GM18517 (cell line): ENCODE data around the gene FOXP1.
"Not testable (repeated sequence)": the region's sequence is repeated elsewhere in the genome, so short reads cannot be mapped to it uniquely, and the experiment has no call there.

ENCODE experiments used
- ATAC-seq: cut with Tn5 transposase; IDR thresholded peaks from one replicate; pipeline ENCODE4 v1.9.1; 2021; ENCODE audit warnings: mild to moderate bottlenecking, moderate library complexity; ENCODE audit not compliant: unreplicated experiment

Gene FOXP1

DNA sequence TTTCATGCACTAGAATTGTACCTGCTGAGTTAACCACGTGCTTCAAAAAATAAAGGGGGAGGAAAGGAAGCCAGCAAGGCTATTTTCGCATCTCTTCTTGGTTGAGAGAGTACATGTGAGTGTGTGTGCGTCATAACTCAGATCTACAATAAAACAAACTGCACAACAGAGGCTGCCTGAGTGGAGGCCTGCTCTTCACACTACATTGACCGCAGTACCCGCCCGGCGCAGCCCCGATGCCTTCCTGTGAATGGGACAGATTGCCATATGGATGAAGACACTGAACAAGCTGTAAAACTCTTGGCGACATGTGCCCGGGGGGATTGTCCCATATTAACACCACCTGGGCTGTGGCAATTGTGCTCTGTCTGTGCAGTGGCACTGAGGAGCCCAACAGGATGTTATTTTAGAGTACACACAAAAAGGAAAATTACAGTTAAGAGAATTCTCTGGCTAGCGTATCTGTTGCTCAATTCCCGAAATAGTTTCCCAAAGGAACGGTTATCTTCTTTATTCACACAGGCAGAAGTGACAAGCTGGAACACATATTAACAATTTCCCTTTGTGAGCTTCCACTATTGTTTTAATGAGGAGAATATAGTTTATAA, 551.5 kb downstream of the FOXP1 start:
- no peak for ATAC-seq

DNA sequence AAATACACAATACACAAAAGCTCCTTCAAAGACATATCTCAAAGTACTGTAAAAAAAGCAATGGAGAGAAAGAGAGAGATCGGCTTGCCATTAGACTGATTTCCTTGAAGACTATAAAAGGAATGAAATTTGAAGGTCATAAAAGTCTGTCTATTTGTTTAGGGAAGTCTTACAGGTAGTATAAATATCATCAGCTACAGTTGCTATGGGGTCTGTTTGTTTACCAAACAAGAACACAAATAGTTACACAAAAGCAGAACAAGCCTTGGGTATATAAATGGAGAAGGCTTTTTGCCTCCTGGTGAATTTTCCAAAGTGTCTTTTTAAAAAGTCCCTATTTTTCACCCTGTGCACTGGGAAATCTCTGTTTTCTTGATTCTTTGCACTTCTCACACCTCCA, 552.3 kb downstream of the FOXP1 start:
- no peak for ATAC-seq

DNA sequence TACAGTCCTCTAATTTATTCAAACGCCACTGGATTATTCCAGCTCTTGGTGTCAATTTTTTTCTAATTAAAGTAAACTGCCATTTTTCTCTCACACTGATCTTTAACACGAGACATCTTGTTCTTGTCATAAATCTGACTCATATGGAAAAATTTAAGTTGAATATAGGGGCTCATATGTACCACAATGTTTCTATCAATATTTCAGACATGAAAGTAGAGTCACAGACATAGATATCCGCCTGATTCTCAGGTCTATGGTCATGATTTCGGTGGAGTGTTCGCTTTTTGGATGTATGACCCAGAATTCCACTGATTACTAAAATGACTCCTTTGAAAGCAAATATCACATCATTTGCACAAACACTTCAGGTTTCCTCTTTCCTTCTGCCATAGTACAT, 552.8 kb downstream of the FOXP1 start:
- ATAC-seq: no peak

DNA sequence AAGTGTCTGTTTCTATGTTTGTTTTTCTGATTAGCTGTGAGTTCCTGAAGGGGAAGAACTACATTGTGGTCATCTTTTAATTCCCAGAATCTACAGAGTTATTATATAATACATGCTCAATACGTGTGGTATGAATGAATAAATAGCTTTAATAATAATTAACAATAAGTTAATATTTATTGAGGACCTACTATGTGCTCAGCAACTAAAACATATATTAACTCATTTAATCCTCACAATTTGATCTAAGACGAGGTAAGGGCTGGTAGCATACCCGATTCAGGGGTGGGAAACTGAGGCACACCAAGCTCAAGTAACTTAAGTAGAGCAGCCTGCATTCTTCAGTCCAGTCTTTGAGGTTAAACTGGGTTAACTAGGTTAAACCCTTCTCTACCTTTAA, 553.8 kb downstream of the FOXP1 start:
- no peak for ATAC-seq

DNA sequence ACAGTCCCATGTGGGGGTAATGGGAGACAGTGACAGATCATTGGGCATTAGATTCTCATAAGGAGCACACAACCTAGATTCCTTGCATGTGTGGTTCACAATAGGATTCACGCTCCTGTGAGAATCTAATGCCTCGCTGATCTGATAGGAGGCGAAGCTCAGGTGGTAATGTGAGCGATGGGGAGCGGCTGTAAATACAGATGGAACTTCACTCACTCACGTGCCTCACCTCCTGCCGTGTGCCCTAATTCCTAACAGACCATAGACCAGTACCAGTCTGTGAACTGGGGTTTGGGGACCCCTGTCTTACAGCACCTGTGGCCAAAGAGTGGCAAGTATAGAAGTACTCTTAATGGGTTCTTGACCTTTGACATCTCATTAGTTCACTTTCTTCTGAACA, 554.7 kb downstream of the FOXP1 start:
- no peak for ATAC-seq

DNA sequence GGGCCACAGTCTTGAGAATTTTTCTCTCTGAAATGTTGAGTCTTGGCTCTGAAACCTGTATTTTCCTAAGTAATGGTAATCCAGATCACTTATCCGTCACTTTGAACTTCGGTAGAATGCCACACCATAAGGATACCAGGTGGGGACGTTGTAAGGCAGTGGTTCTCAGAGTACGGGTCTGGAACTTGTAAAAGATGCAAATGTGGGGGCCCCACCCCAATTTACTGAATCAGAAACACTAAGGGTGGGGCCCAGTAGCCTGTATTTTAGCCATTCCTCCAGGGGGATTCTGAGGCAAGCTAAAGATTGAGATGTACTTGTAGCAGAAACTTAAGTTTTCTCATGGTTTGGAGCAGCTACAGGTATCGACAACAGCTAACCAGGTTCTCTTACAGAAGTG, 555.3 kb downstream of the FOXP1 start:
- no peak for ATAC-seq

GRCh38 chr3:71026634-71027578, 556.6 kb downstream of the FOXP1 start:
- ATAC-seq: no peak

- no peak for ATAC-seq
Measured at GRCh38 chr3:71025516-71025915, 558.0 kb downstream of the FOXP1 start.

GRCh38 chr3:71025010-71025409, 558.5 kb downstream of the FOXP1 start:
- no peak for ATAC-seq

- ATAC-seq: no peak
Measured at GRCh38 chr3:71022551-71023335, 560.8 kb downstream of the FOXP1 start.

- ATAC-seq: no peak
Measured at GRCh38 chr3:71018799-71019198, 564.7 kb downstream of the FOXP1 start.

GRCh38 chr3:71016178-71016845, 567.2 kb downstream of the FOXP1 start:
- no peak for ATAC-seq

GRCh38 chr3:71014616-71015015, 568.9 kb downstream of the FOXP1 start:
- ATAC-seq: not testable (repeated sequence)

DNA sequence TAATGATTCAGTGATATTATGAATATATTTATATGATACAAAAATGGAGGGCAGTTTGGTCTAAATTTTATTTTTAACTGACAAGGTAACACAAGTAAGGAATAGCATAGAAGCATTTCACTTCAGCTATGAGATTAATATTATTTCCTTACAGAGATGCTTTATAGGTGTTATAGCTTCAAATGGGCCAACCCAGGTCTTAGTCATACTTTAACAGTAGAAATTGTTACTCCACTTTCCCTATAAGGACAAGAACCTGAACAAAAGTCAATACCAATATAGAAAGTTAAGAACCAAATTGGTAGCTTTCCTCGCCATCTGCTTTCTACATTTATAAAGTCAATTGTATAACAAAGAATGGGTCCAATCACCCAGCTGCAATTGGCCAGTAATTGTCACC, 570.6 kb downstream of the FOXP1 start:
- ATAC-seq: no peak

DNA sequence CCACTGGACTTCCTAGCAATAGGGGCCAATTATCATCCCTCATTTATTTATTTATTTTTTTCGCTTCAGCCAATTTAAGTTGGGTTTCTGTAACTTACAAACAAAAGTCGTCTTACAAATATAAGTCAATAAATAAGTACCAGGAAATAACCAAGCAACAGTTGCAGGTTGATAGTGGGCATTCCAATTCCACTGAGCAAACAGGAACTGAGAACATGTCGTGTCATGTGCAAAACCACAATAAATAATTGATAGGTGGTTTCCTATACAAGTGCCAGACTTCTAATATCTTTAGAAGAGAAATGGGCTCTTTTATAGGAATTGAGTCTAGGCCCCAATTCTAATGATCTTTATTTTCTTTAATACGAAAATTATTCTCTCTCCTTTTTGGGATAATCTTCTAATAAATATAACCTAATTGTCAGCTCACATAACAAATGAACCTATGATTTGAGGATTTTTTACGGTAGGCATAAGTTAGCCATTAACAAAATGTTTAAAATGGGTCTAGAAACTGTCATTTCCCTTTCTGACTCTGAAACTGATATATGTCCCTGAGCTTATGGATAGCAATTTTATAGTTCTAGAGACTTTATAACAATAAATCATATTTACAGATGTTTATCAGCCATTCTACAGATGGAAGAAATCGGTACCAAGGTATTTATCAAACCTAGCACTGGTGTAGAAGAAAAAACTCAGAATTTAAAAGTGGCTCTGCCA, 571.8 kb downstream of the FOXP1 start:
- peak; percentile 72 for ATAC-seq

GRCh38 chr3:71010726-71011455, 572.6 kb downstream of the FOXP1 start:
- peak; percentile 58 for ATAC-seq

- ATAC-seq: no peak
Measured at GRCh38 chr3:71008350-71008935, 575.1 kb downstream of the FOXP1 start.

DNA sequence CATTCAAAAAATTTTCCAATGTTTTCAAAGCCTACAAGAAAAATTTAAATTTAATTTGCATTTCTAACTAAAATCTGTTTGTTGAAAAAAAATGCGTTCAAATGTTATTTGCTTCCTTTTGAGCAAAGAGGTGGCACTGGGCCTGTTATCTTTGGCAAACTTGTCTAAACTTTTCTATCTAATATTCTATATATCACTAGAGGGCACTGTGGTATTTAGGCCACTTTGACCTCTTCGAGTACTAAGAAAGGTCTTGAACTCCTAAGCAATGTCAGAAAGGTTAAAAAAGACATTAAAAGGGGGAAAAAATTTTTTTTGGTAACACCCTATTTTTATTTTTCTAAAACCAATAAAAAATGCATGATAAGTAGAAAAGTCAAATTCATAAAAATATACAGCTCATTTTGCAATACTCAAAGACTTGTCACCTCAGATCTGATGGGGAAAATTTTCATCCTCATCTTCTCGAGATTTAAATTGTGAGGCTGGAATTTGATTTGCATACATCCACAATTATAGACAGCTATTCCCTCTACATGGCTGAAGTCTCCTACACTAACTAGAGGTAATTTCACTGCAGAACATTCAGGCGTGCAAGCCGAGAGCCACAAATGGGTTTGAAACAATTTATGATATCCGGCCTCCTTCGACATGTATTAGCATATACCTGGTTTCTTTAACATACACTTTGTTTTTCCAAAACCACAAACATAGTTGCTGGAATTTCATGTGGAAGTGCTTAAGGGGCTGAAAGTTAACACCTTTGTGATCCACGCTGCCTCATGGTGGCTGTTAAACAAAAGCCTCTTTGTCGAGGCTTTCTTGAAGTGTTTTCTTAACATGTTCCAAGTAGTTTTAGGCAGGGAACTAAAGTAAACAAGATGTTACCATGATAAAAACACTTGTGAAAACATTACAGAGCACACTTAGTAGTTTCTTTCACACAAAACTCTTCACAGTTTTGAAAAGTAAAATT, 576.4 kb downstream of the FOXP1 start:
- no peak for ATAC-seq
